Measurements from ENCODE around the gene SDSL. TPM values are rescaled to one million over a fixed set of nuclear protein-coding genes. Genes with fewer than 3 reads are reported as not detected.

Gene SDSL
- polyA plus RNA-seq, 3 donors: 4.6 to 10.0 (median 6.5) TPM

GRCh38 chr12:113449299-113449698 lies 27.1 kb downstream of the SDSL start:
- no peaks in the 10 kb centered on the region for H3K36me3 Mint-ChIP-seq
- WGBS (ENCODE audit: insufficient coverage): no CpG with 5 or more reads among the region's 2 CpGs
- Histone ChIP-seq H3K4me2 (replicated peaks; ENCODE audit: extremely low read depth, low read length, poor library complexity, severe bottlenecking) (no peak overlapping the region), H3K27ac (ENCODE audit: low read depth in 1 of 2, low read length in 2 of 2) (no peak overlapping the region), H3K27me3 (ENCODE audit: control insufficient read depth in 2 of 2, insufficient read depth in 2 of 2, low read length in 2 of 2) (peaks cover 0 to 2% of the 10 kb centered on the region in 2 donors), H3K9ac (ENCODE audit: insufficient read depth, low read length, poor library complexity, severe bottlenecking) (no peak overlapping the region), H3K36me3 (replicated peaks in 1 of 2; ENCODE audit: control insufficient read depth in 1 of 2, insufficient read depth in 2 of 2, low read length in 2 of 2) (no peaks in the 10 kb centered on the region), H3K9me3 (replicated peaks in 1 of 2; ENCODE audit: control insufficient read depth in 1 of 2, insufficient read depth in 1 of 2, low read length in 2 of 2) (peaks cover 0 to 6% of the 10 kb centered on the region in 2 donors), H3K4me3 (replicated peaks in 1 of 3; ENCODE audit: low read depth in 2 of 3, low read length in 3 of 3) (no peak overlapping the region), H3K79me2 (ENCODE audit: insufficient read depth, low read length) (no peaks in the 10 kb centered on the region), H4K20me1 (ENCODE audit: insufficient read depth, low read length) (no peaks in the 10 kb centered on the region), H2AFZ (ENCODE audit: insufficient read depth, low read depth, low read length, poor library complexity, severe bottlenecking) (no peak overlapping the region), H3K4me1 (ENCODE audit: control insufficient read depth in 1 of 2, insufficient read depth in 2 of 2, low read length in 2 of 2) (peaks cover 0 to 7% of the 10 kb centered on the region in 2 donors)
- peaks cover 20% of the 10 kb centered on the region for H3K4me1 Mint-ChIP-seq
- H3K27ac Mint-ChIP-seq: no peak overlapping the region
- DNase-seq: no peak
- intact Hi-C loops (cut with micrococcal nuclease): no loop called here
- peaks cover 0 to 12% (median 9%) of the 10 kb centered on the region in 7 donors for H3K9me3 Mint-ChIP-seq
- no peak overlapping the region for H3K4me3 Mint-ChIP-seq
- no peak for TF ChIP-seq CTCF (IDR thresholded peaks at IDR 0.05)
- H3K27me3 Mint-ChIP-seq (ENCODE audit: low read depth in 3 of 3): peaks cover 18 to 39% (median 30%) of the 10 kb centered on the region in 3 donors

- no peak for DNase-seq
- Mint-ChIP-seq H3K9me3 (peaks cover 0 to 10% (median 8%) of the 10 kb centered on the region in 7 donors), H3K4me1 (peaks cover 19% of the 10 kb centered on the region), H3K27me3 (ENCODE audit: low read depth in 3 of 3) (peaks cover 20 to 41% (median 32%) of the 10 kb centered on the region in 3 donors), H3K27ac (no peak overlapping the region), H3K4me3 (no peak overlapping the region), H3K36me3 (no peaks in the 10 kb centered on the region)
- Histone ChIP-seq H3K4me2 (replicated peaks; ENCODE audit: extremely low read depth, low read length, poor library complexity, severe bottlenecking) (no peak overlapping the region), H3K9ac (ENCODE audit: insufficient read depth, low read length, poor library complexity, severe bottlenecking) (no peak overlapping the region), H3K27ac (ENCODE audit: low read depth in 1 of 2, low read length in 2 of 2) (no peak overlapping the region), H2AFZ (ENCODE audit: insufficient read depth, low read depth, low read length, poor library complexity, severe bottlenecking) (no peak overlapping the region), H3K27me3 (ENCODE audit: control insufficient read depth in 2 of 2, insufficient read depth in 2 of 2, low read length in 2 of 2) (peaks cover 0 to 2% of the 10 kb centered on the region in 2 donors), H3K79me2 (ENCODE audit: insufficient read depth, low read length) (no peaks in the 10 kb centered on the region), H3K4me1 (ENCODE audit: control insufficient read depth in 1 of 2, insufficient read depth in 2 of 2, low read length in 2 of 2) (peaks cover 0 to 7% of the 10 kb centered on the region in 2 donors), H3K36me3 (replicated peaks in 1 of 2; ENCODE audit: control insufficient read depth in 1 of 2, insufficient read depth in 2 of 2, low read length in 2 of 2) (no peaks in the 10 kb centered on the region), H4K20me1 (ENCODE audit: insufficient read depth, low read length) (no peaks in the 10 kb centered on the region), H3K9me3 (replicated peaks in 1 of 2; ENCODE audit: control insufficient read depth in 1 of 2, insufficient read depth in 1 of 2, low read length in 2 of 2) (peaks cover 0 to 6% of the 10 kb centered on the region in 2 donors), H3K4me3 (replicated peaks in 1 of 3; ENCODE audit: low read depth in 2 of 3, low read length in 3 of 3) (no peak overlapping the region)
- intact Hi-C loops (cut with micrococcal nuclease): no loop called here
- WGBS (ENCODE audit: insufficient coverage): no CpG with 5 or more reads among the region's 1 CpG
- no peak for TF ChIP-seq CTCF (IDR thresholded peaks at IDR 0.05)
These were observed 27.7 kb downstream of the SDSL start for GRCh38 chr12:113449839-113450238.

All from CD14-positive monocyte (primary cell).